ENCODE measurements around the gene PTPRG. TPM values are rescaled to one million over a fixed set of nuclear protein-coding genes. Genes with fewer than 3 reads are reported as not detected.

PTPRG gene
- total RNA-seq, 2 donors from 2014 or later: 23.9 to 31.6 TPM

- H3K4me1 ChIP-seq: no peaks in the 10 kb centered on the region
- ATAC-seq (no peak), DNase-seq (no peak)
- no peaks in the 10 kb centered on the region for H3K27me3 ChIP-seq
- TF ChIP-seq, protein P1, sequence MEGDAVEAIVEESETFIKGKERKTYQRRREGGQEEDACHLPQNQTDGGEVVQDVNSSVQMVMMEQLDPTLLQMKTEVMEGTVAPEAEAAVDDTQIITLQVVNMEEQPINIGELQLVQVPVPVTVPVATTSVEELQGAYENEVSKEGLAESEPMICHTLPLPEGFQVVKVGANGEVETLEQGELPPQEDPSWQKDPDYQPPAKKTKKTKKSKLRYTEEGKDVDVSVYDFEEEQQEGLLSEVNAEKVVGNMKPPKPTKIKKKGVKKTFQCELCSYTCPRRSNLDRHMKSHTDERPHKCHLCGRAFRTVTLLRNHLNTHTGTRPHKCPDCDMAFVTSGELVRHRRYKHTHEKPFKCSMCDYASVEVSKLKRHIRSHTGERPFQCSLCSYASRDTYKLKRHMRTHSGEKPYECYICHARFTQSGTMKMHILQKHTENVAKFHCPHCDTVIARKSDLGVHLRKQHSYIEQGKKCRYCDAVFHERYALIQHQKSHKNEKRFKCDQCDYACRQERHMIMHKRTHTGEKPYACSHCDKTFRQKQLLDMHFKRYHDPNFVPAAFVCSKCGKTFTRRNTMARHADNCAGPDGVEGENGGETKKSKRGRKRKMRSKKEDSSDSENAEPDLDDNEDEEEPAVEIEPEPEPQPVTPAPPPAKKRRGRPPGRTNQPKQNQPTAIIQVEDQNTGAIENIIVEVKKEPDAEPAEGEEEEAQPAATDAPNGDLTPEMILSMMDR (IDR thresholded peaks at IDR 0.05): no peak
- TF ChIP-seq POLR2A (IDR thresholded peaks at IDR 0.05): no peak
- no peaks in the 10 kb centered on the region for H3K9me3 ChIP-seq
- intact Hi-C loops (cut with DNase I): no loop called here
- H3K36me3 ChIP-seq (replicated peaks in 1 of 2; ENCODE audit: insufficient read depth in 1 of 2, low read depth in 2 of 2): no peaks in the 10 kb centered on the region
- H3K4me3 ChIP-seq: no peak overlapping the region
- 100% methylated on average over 1 of the region's 1 CpG for WGBS, 2 donors
- H3K27ac ChIP-seq: no peak overlapping the region
These were observed 590.2 kb downstream of the PTPRG start for GRCh38 chr3:62151591-62151990.

DNA sequence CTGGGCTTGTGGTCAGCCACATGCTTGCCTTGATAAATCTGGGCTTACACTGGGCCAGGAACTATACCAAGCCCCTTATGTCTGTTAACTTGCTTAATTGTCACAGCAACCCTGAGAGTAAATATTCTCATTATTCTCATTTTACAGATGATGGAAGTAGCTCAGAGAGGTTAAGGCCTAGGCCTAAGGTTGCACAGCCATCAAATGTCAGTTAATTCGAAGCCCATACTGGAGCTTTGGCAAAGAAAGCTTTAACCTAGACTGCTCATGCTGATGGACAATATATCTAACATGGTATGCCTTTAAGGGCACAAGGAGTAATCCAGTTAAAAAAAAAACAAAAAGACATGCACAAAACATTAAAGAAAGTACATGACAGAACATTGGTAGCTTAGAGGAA is 591.9 kb downstream of the PTPRG start:
- 76 to 79% methylated on average over 1 of the region's 1 CpG for WGBS, 2 donors
- no peak for DNase-seq
- no peaks in the 10 kb centered on the region for H3K36me3 ChIP-seq (replicated peaks in 1 of 2; ENCODE audit: insufficient read depth in 1 of 2, low read depth in 2 of 2)
- intact Hi-C loops (cut with DNase I): no loop called here
- no peak overlapping the region for H3K4me3 ChIP-seq
- TF ChIP-seq POLR2A (IDR thresholded peaks at IDR 0.05): no peak
- TF ChIP-seq, protein P1 (IDR thresholded peaks at IDR 0.05): no peak
- no peak overlapping the region for H3K27ac ChIP-seq
- no peaks in the 10 kb centered on the region for H3K4me1 ChIP-seq
- H3K27me3 ChIP-seq: no peaks in the 10 kb centered on the region
- no peaks in the 10 kb centered on the region for H3K9me3 ChIP-seq
- ATAC-seq: no peak

DNA sequence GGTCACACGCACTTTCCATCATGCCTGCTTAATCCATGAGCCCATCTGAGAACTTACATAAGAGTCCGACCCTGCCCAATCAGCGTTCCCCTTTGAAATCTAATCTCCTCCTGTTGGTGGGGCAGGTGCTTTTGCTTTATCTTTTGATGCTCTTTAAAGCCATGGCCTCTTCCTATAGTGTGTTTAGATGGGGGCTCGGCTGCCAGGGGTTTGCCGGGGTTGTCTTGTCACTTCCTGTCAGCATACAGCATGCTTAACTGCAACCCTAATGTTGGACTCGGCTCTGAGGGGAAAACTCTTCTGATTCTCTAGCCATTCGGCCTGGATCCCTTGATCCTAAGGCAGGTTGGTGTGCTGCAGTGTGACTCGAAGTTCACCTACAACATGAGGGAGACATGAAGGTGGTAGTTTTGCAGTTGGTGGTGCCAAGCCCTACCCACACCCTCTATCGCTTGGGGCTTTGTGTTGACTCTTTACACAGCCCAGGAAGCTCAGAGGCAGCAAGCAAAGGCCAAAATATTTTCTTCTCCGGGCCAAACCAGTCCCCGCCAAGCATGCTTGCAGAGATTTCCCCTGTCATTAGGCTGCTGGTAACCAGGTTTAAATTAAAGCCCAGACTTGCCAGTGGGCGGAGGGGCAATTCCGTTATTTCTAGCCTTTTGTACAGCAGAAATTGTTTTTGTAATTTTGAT is 593.2 kb downstream of the PTPRG start:
- intact Hi-C loops (cut with DNase I): no loop called here
- Histone ChIP-seq H3K27me3 (no peaks in the 10 kb centered on the region), H3K9me3 (no peaks in the 10 kb centered on the region), H3K4me3 (no peak overlapping the region), H3K36me3 (replicated peaks in 1 of 2; ENCODE audit: insufficient read depth in 1 of 2, low read depth in 2 of 2) (no peaks in the 10 kb centered on the region), H3K4me1 (peaks cover 13% of the 10 kb centered on the region), H3K27ac (no peak overlapping the region)
- TF ChIP-seq, protein P1 (IDR thresholded peaks at IDR 0.05): no peak
- no peak for TF ChIP-seq POLR2A (IDR thresholded peaks at IDR 0.05)
- no peak for ATAC-seq
- WGBS, 2 donors: 80 to 86% methylated on average over 11 to 13 of the region's 13 CpGs
- DNase-seq: no peak

DNA sequence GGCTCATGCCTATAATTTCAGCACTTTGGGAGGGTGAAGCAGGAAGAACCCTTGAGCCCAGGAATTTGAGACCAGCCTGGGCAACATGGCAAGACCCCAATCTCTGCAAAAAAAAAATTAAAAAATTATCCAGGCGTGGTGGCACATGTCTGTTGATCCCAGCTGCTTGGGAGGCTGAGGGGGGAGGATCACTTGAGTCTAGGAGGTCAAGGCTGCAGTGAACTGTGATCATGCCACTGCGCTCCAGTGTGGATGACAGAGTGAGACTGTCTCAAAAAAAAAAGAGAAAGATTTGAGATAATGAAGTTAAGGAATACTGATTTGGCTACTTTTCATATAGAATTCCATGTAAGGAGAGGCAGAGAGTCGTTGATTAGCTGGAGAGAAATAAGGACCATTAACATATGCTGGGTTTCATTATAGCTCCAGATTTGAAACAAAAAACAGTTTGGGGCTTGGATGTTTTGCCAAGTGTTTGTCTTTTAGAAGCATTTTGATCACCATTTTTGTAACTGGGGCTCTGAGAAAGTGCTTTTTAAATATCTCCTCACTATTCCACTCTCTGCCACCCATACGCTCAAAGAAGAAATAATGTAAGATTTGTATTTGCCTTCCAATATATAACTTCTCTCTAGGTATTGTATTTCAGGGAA is 597.8 kb downstream of the PTPRG start:
- no peaks in the 10 kb centered on the region for H3K9me3 ChIP-seq
- 65 to 76% methylated on average over 4 of the region's 4 CpGs for WGBS, 2 donors
- ATAC-seq (no peak), DNase-seq (no peak)
- peaks cover 28% of the 10 kb centered on the region for H3K4me1 ChIP-seq
- no peaks in the 10 kb centered on the region for H3K27me3 ChIP-seq
- intact Hi-C loops (cut with DNase I): no loop called here
- H3K27ac ChIP-seq: peak overlapping the region; percentile 40 to 67 (median 65)
- H3K4me3 ChIP-seq: no peak overlapping the region
- no peaks in the 10 kb centered on the region for H3K36me3 ChIP-seq (replicated peaks in 1 of 2; ENCODE audit: insufficient read depth in 1 of 2, low read depth in 2 of 2)
- TF ChIP-seq POLR2A (IDR thresholded peaks at IDR 0.05): no peak
- TF ChIP-seq, protein P1 (IDR thresholded peaks at IDR 0.05): no peak

All from body of pancreas (tissue), 4 donors.